Peyer's patch (tissue), 4 donors: ENCODE data around the gene OR1F1. TPM values are rescaled to one million over a fixed set of nuclear protein-coding genes. Genes with fewer than 3 reads are reported as not detected.

ENCODE experiments used
- DNase-seq, 3 donors: peaks; one replicate each; pipeline ENCODE4 v3.0.0-alpha.2; 2017 to 2019
- H3K27ac ChIP-seq, 4 donors: fragments of 200-600 bp; sonication (generic); one replicate each; pipeline ENCODE4 v1.5.1; 2016 to 2019
- H3K27me3 ChIP-seq, 2 donors: fragments of 200-600 bp; sonication (generic); one replicate each; pipeline ENCODE4 v1.5.1; 2019
- H3K36me3 ChIP-seq, 3 donors: fragments of 200-600 bp; sonication (generic); one replicate each; pipeline ENCODE4 v1.5.1; 2016 to 2019
- H3K4me1 ChIP-seq, 4 donors: fragments of 200-600 bp; sonication (generic); one replicate each; pipeline ENCODE4 v1.5.1; 2016 to 2019
- H3K4me3 ChIP-seq, 4 donors: fragments of 200-600 bp; sonication (generic); 1 replicate in 3 of 4; 2 replicates in 1 of 4; pipeline ENCODE4 v1.5.1; 2016 to 2019; ENCODE audit warnings: mild to moderate bottlenecking in 1 of 4
- H3K9me3 ChIP-seq, 4 donors: fragments of 200-600 bp; sonication (generic); one replicate each; pipeline ENCODE4 v1.5.1; 2016 to 2019; ENCODE audit warnings: mild to moderate bottlenecking in 1 of 4
- CTCF ChIP-seq, 6 experiments: fragments of 450-650 bp in 4 of 6; fragments of 200-600 bp in 2 of 6; sonication (generic) in 1 of 6; IDR thresholded peaks; one replicate each; pipeline ENCODE4 v1.5.1; 2017 to 2019; ENCODE audit warnings: antibody characterized with exemption in 6 of 6, mild to moderate bottlenecking in 3 of 6, moderate library complexity in 1 of 6
- POLR2A ChIP-seq, 2 donors: fragments of 450-650 bp; IDR thresholded peaks; one replicate each; pipeline ENCODE4 v1.5.1; 2017; ENCODE audit warnings: antibody characterized with exemption in 2 of 2, mild to moderate bottlenecking in 2 of 2, moderate library complexity in 2 of 2
- total RNA-seq, 4 donors: library from RNA; depleted of rRNA; stranded (reverse); fragments of >200 nt; gene quantifications; one replicate each; pipeline ENCODE4 v1.1.0, GENCODE V29; 2016

Gene OR1F1
- total RNA-seq, 4 donors from 2014 or later: not detected

- no peaks in the 10 kb centered on the region for H3K4me1 ChIP-seq
- H3K9me3 ChIP-seq: no peaks in the 10 kb centered on the region
- H3K27me3 ChIP-seq: no peaks in the 10 kb centered on the region
- no peak for DNase-seq
- TF ChIP-seq CTCF (IDR thresholded peaks at IDR 0.05): no peak
- no peak for TF ChIP-seq POLR2A (IDR thresholded peaks at IDR 0.05)
- no peaks in the 10 kb centered on the region for H3K36me3 ChIP-seq
- H3K4me3 ChIP-seq: no peak overlapping the region
- no peak overlapping the region for H3K27ac ChIP-seq
Measured at GRCh38 chr16:3254309-3254708, 66.3 kb downstream of the OR1F1 start.

Other genes starting within 250 kb of the OR1F1 start
- gene KREMEN2, start 223.9 kb upstream of the OR1F1 start, total RNA-seq: 1 to 10 TPM in 1 of 4 donors, under 1 TPM in 1, not detected in 2; 0.40 to 1.6 TPM
- gene PAQR4, start 218.9 kb upstream of the OR1F1 start, total RNA-seq: 10 to 100 TPM in 1 of 4 donors, 1 to 10 TPM in 3; 6.3 to 13.2 (median 9.2) TPM
- 10 to 100 TPM in 1 of 4 donors, 1 to 10 TPM in 3; 4.3 to 23.9 (median 6.0) TPM for gene PKMYT1, start 207.8 kb upstream of the OR1F1 start, total RNA-seq
- gene CLDN9, start 175.3 kb upstream of the OR1F1 start, total RNA-seq: 1 to 10 TPM in 3 of 4 donors, under 1 TPM in 1; 0.76 to 2.5 (median 1.2) TPM
- not detected for gene CLDN6, start 170.0 kb upstream of the OR1F1 start, total RNA-seq
- 10 to 100 TPM in 3 of 4 donors, 1 to 10 TPM in 1; 4.1 to 56.4 (median 39.8) TPM for gene TNFRSF12A, start 167.8 kb upstream of the OR1F1 start, total RNA-seq
- gene HCFC1R1, start 164.3 kb upstream of the OR1F1 start, total RNA-seq: 10 to 100 TPM; 14.0 to 38.0 (median 34.1) TPM
- 10 to 100 TPM in 3 of 4 donors, 1 to 10 TPM in 1; 9.6 to 64.4 (median 27.1) TPM for gene THOC6, start 164.2 kb upstream of the OR1F1 start, total RNA-seq
- 100 to 1,000 TPM in 2 of 4 donors, 10 to 100 TPM in 2; 44.6 to 126 (median 93.8) TPM for gene BICDL2, start 151.3 kb upstream of the OR1F1 start, total RNA-seq
- gene MMP25, start 141.6 kb upstream of the OR1F1 start, total RNA-seq: 1 to 10 TPM in 3 of 4 donors, not detected in 1; 1.4 to 3.3 (median 2.4) TPM
- 100 to 1,000 TPM in 3 of 4 donors, 10 to 100 TPM in 1; 93.3 to 676 (median 590) TPM for gene IL32, start 122.6 kb upstream of the OR1F1 start, total RNA-seq
- not detected for gene ZSCAN10, start 88.9 kb upstream of the OR1F1 start, total RNA-seq
- 10 to 100 TPM in 3 of 4 donors, 1 to 10 TPM in 1; 5.0 to 24.6 (median 16.2) TPM for gene ZNF205, start 75.6 kb upstream of the OR1F1 start, total RNA-seq
- 10 to 100 TPM; 14.9 to 40.6 (median 18.4) TPM for gene ZNF213, start 53.2 kb upstream of the OR1F1 start, total RNA-seq
- 10 to 100 TPM in 2 of 4 donors, 1 to 10 TPM in 2; 8.6 to 13.0 (median 10.0) TPM for gene ZNF200, start 47.0 kb downstream of the OR1F1 start, total RNA-seq
- gene MEFV, start 68.4 kb downstream of the OR1F1 start, total RNA-seq: 1 to 10 TPM; 1.2 to 6.6 (median 2.2) TPM
- 10 to 100 TPM; 19.0 to 35.8 (median 27.5) TPM for gene ZNF263, start 95.3 kb downstream of the OR1F1 start, total RNA-seq
- 10 to 100 TPM in 1 of 4 donors, 1 to 10 TPM in 3; 1.2 to 14.9 (median 2.9) TPM for gene TIGD7, start 117.2 kb downstream of the OR1F1 start, total RNA-seq
- gene ZNF75A, start 117.3 kb downstream of the OR1F1 start, total RNA-seq: 10 to 100 TPM; 19.3 to 56.9 (median 41.6) TPM
- not detected for gene OR2C1, start 167.7 kb downstream of the OR1F1 start, total RNA-seq
- gene ZSCAN32, start 212.8 kb downstream of the OR1F1 start, total RNA-seq: 10 to 100 TPM; 12.4 to 23.1 (median 15.3) TPM
- gene ZNF174, start 213.0 kb downstream of the OR1F1 start, total RNA-seq: 10 to 100 TPM in 3 of 4 donors, 1 to 10 TPM in 1; 7.4 to 19.8 (median 15.7) TPM